Naive B cell (primary cell): ENCODE results near the gene TSHZ2. TPM values are rescaled to one million over a fixed set of nuclear protein-coding genes. Genes with fewer than 3 reads are reported as not detected.
"Not testable (repeated sequence)": the region's sequence is repeated elsewhere in the genome, so short reads cannot be mapped to it uniquely, and the experiment has no call there.

Experiments used
- ATAC-seq, 2 donors: fragments of 150-1000 bp; cut with Tn5 transposase; 2 replicates each; pipeline ENCODE4 v1.10.0; 2021; ENCODE audit warnings: low read depth in 2 of 2, mild to moderate bottlenecking in 2 of 2, moderate library complexity in 2 of 2
- DNase-seq: peaks from one replicate; pipeline ENCODE4 v3.0.0; 2022
- H3K27ac Mint-ChIP-seq, 6 donors: one replicate each; pipeline ENCODE4 v1.8.0; 2020 to 2022; ENCODE audit warnings: mild to moderate bottlenecking in 6 of 6, mixed read lengths in 6 of 6, moderate library complexity in 5 of 6, inconsistent platforms in 2 of 6
- H3K27me3 Mint-ChIP-seq, 3 donors: one replicate each; pipeline ENCODE4 v1.8.0; 2021 to 2022; ENCODE audit warnings: mixed read lengths in 3 of 3, mild to moderate bottlenecking in 1 of 3
- H3K36me3 Mint-ChIP-seq, 2 donors: one replicate each; pipeline ENCODE4 v1.8.0; 2020 to 2022; ENCODE audit warnings: mixed read lengths in 2 of 2, inconsistent platforms in 1 of 2, mild to moderate bottlenecking in 1 of 2
- H3K4me1 Mint-ChIP-seq, 3 donors: one replicate each; pipeline ENCODE4 v1.8.0; 2020 to 2022; ENCODE audit warnings: mixed read lengths in 3 of 3, inconsistent platforms in 1 of 3, mild to moderate bottlenecking in 1 of 3, moderate library complexity in 1 of 3
- H3K4me3 Mint-ChIP-seq, 8 donors: one replicate each; pipeline ENCODE4 v1.8.0; 2020 to 2022; ENCODE audit warnings: mild to moderate bottlenecking in 8 of 8, mixed read lengths in 8 of 8, moderate library complexity in 8 of 8, inconsistent platforms in 2 of 8
- H3K9me3 Mint-ChIP-seq, 7 donors: one replicate each; pipeline ENCODE4 v1.8.0; 2020 to 2022; ENCODE audit warnings: mixed read lengths in 7 of 7, mild to moderate bottlenecking in 5 of 7, inconsistent platforms in 2 of 7, moderate library complexity in 1 of 7
- polyA plus RNA-seq, 6 donors: library from polyadenylated mRNA; unstranded; fragments of 300-500 nt; fragmentation: Illumina TruSeq; gene quantifications; one replicate each; pipeline ENCODE4 v1.2.3, GENCODE V29; 2021; ENCODE audit warnings: low read depth in 6 of 6

Gene TSHZ2
- polyA plus RNA-seq, 6 donors from 2014 or later = 0.04 to 0.32 (median 0.13) TPM; not detected in 2

- Mint-ChIP-seq H3K27me3 (peaks cover 22 to 46% (median 26%) of the 10 kb centered on the region in 3 donors), H3K9me3 (peaks cover 0 to 5% (median 2%) of the 10 kb centered on the region in 7 donors), H3K4me1 (no peaks in the 10 kb centered on the region), H3K4me3 (no peak overlapping the region), H3K27ac (no peak overlapping the region), H3K36me3 (no peaks in the 10 kb centered on the region)
- no peak for DNase-seq
- ATAC-seq = no peak
These were observed 332.0 kb downstream of the TSHZ2 start for GRCh38 chr20:53304146-53304545.

DNA sequence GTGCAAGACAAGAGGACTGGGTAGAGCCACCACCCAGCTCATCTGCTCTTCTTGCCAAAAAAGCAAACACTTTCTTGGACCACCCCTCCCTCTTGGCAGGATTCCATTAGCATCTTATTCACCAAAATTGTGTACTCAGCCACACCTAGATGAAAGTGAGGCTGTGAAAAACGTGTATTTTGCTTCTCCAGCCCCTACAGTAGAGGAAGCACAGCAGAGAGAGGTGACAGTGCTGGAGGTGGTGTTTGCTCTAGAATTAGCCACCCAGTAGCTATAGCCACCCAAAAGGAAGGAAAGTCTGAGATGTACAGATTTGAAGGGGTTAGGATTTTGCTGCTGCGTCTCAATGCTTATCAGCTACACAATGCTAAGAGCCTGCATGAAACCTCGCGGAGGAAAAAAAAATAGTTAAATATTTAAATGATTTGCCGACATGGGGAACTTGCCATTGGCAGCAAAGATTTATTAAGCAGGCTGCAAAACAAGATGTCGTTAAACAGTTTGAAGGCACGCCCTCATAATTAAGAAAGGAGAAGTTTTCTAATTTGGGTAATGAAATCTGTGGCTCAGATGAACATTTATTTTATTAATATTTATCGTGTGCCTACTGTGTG lies 334.1 kb downstream of the TSHZ2 start:
- Mint-ChIP-seq H3K9me3 (peaks cover 0 to 17% (median 4%) of the 10 kb centered on the region in 7 donors), H3K36me3 (no peaks in the 10 kb centered on the region), H3K4me3 (no peak overlapping the region), H3K4me1 (no peaks in the 10 kb centered on the region), H3K27ac (no peak overlapping the region), H3K27me3 (peaks cover 17 to 41% (median 24%) of the 10 kb centered on the region in 3 donors)
- no peak for ATAC-seq
- no peak for DNase-seq

DNA sequence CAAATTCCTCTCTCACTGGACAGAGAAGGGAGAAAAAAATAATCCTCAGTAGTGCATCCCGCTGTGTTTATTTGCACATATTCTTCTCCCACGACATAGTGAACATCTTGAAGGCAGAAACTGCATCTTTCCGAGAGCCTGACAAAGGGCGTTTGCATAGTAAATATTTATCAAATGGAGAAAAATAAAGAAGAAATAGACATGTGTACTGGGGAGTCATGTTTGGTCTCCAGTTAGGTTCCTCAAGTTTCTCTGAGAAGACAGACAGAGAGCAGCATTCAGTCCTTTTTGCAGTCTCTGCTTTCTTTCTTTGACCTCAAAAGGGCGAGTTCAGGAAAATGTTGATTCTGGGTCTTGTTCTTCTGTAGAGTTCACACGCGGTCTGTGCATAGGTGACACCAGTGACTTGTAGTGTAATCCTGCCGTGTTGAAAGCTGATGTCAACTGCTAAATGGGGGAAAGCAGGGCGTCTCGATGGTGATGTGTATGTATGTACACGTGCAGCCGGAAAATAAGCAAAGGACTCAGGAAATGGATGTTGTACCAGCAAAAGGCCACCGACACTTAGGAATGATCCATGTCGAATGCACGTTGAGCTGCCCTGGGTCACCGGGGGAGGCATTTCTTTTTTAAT lies 335.9 kb downstream of the TSHZ2 start:
- no peak overlapping the region for H3K27ac Mint-ChIP-seq
- no peaks in the 10 kb centered on the region for H3K4me1 Mint-ChIP-seq
- peaks cover 17 to 41% (median 30%) of the 10 kb centered on the region in 3 donors for H3K27me3 Mint-ChIP-seq
- no peak overlapping the region for H3K4me3 Mint-ChIP-seq
- DNase-seq (no peak), ATAC-seq (no peak)
- no peaks in the 10 kb centered on the region for H3K36me3 Mint-ChIP-seq
- peaks cover 0 to 17% (median 4%) of the 10 kb centered on the region in 7 donors for H3K9me3 Mint-ChIP-seq

DNA sequence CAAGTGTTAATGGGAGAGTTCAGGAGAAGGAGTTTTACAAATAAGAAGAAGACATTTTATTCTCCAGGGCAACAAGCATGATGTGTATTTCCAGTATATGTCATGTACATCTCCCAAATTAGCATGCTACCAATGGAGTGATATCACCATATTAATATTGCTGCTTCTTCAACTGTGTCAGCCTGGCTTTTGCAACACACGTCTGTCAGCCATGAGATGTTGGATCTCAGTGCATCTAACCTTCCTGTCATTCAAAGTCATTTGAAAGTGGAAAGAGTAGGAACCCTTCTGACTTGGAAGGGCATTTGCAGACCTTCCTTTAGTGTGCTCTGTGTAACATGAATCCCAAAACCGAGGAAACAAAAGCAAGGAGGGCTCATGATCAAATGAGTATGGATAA lies 337.4 kb downstream of the TSHZ2 start:
- Mint-ChIP-seq H3K27me3 (peaks cover 21 to 35% (median 23%) of the 10 kb centered on the region in 3 donors), H3K9me3 (peaks cover 0 to 17% (median 4%) of the 10 kb centered on the region in 7 donors), H3K4me1 (no peaks in the 10 kb centered on the region), H3K36me3 (no peaks in the 10 kb centered on the region), H3K27ac (no peak overlapping the region), H3K4me3 (no peak overlapping the region)
- ATAC-seq = no peak
- DNase-seq = no peak

- no peaks in the 10 kb centered on the region for H3K4me1 Mint-ChIP-seq
- H3K27ac Mint-ChIP-seq = no peak overlapping the region
- H3K27me3 Mint-ChIP-seq = peaks cover 26 to 34% (median 31%) of the 10 kb centered on the region in 3 donors
- H3K4me3 Mint-ChIP-seq = no peak overlapping the region
- no peak for ATAC-seq
- no peak for DNase-seq
- peaks cover 0 to 17% (median 4%) of the 10 kb centered on the region in 7 donors for H3K9me3 Mint-ChIP-seq
- no peaks in the 10 kb centered on the region for H3K36me3 Mint-ChIP-seq
These were observed 340.8 kb downstream of the TSHZ2 start for GRCh38 chr20:53312957-53313356.

DNA sequence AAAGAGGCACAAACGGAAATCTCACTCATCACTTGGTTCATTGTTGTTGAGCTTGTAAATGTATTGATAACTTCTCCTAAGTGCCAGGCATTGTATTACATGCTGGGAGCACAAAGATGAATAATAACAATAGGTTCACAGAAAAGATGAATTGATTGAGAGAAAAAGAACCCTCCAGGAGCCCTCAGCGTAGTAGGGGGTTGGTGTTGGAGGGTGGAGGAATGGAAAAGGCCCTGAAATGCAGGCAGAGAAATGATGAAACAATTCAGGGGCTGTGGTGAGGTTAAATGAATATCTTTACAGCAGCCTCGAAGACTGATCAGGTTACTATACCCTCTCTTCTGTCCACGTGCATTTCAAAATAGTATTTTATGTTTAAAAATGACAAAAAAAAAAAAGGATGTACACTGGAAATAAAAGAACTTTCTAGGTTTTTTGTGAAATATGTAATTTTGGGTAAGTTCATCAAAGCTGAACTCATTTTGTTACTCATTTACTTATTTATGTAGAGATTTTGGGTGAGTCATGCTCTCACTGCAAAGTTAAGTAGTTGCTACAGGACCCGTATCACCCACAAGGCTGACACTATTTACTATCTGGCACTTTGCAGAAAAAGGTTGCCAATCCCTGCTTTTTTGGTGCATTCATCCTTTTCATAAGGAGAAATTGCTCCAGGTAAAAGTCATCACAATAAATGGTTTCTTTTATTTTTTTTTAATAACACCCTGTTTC lies 344.2 kb downstream of the TSHZ2 start:
- no peak overlapping the region for H3K27ac Mint-ChIP-seq

GRCh38 chr20:53319200-53319599 lies 347.0 kb downstream of the TSHZ2 start:
- no peak overlapping the region for H3K4me3 Mint-ChIP-seq
- no peaks in the 10 kb centered on the region for H3K4me1 Mint-ChIP-seq
- H3K27ac Mint-ChIP-seq = no peak overlapping the region
- ATAC-seq = no peak
- H3K9me3 Mint-ChIP-seq = peaks cover 0 to 10% (median 4%) of the 10 kb centered on the region in 7 donors
- H3K27me3 Mint-ChIP-seq = peaks cover 15 to 47% (median 26%) of the 10 kb centered on the region in 3 donors
- no peak for DNase-seq
- H3K36me3 Mint-ChIP-seq = no peaks in the 10 kb centered on the region

More for the DNA sequence above, 344.2 kb downstream of the TSHZ2 start:
- DNase-seq (no peak), ATAC-seq (no peak)
- Mint-ChIP-seq H3K4me1 (no peaks in the 10 kb centered on the region), H3K4me3 (no peak overlapping the region), H3K9me3 (peaks cover 0 to 10% (median 4%) of the 10 kb centered on the region in 7 donors), H3K27me3 (peaks cover 22 to 48% (median 26%) of the 10 kb centered on the region in 3 donors), H3K36me3 (no peaks in the 10 kb centered on the region)

- H3K27ac Mint-ChIP-seq = no peak overlapping the region
- H3K4me3 Mint-ChIP-seq = no peak overlapping the region
- DNase-seq (no peak), ATAC-seq (no peak)
- peaks cover 0 to 10% (median 4%) of the 10 kb centered on the region in 7 donors for H3K9me3 Mint-ChIP-seq
- H3K36me3 Mint-ChIP-seq = no peaks in the 10 kb centered on the region
- H3K4me1 Mint-ChIP-seq = no peaks in the 10 kb centered on the region
- peaks cover 15 to 48% (median 26%) of the 10 kb centered on the region in 3 donors for H3K27me3 Mint-ChIP-seq
These were observed 347.6 kb downstream of the TSHZ2 start for GRCh38 chr20:53319716-53320115.

- peaks cover 0 to 10% (median 4%) of the 10 kb centered on the region in 7 donors for H3K9me3 Mint-ChIP-seq
- no peak overlapping the region for H3K4me3 Mint-ChIP-seq
- H3K36me3 Mint-ChIP-seq = no peaks in the 10 kb centered on the region
- H3K27me3 Mint-ChIP-seq = peaks cover 17 to 52% (median 23%) of the 10 kb centered on the region in 3 donors
- H3K27ac Mint-ChIP-seq = no peak overlapping the region
- ATAC-seq (no peak), DNase-seq (no peak)
- no peaks in the 10 kb centered on the region for H3K4me1 Mint-ChIP-seq
These were observed 348.5 kb downstream of the TSHZ2 start for GRCh38 chr20:53320701-53321100.

GRCh38 chr20:53321596-53321995 lies 349.4 kb downstream of the TSHZ2 start:
- Mint-ChIP-seq H3K4me1 (no peaks in the 10 kb centered on the region), H3K27me3 (peaks cover 11 to 46% (median 17%) of the 10 kb centered on the region in 3 donors), H3K4me3 (no peak overlapping the region), H3K27ac (no peak overlapping the region), H3K9me3 (peaks cover 0 to 10% (median 4%) of the 10 kb centered on the region in 7 donors), H3K36me3 (no peaks in the 10 kb centered on the region)
- DNase-seq (no peak), ATAC-seq (no peak)

DNA sequence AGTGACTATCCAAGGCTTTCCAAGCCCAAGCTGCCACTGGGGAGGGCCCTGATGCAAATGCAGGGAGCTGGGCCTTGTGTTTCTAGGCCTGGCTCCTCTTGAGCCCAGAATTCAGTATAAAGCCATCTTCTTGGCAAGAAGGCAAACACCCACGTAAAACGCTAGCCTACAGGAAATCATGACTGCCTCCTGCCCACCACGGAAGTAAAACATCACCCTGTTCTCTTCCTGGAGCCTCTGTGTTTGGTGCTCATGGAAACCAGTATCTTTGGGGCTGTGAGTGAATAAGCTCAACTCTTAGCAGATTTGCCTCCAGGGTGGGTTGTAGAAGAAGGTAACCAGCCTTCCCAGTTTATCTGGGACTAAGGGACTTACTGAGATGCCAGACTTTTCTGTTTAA lies 350.5 kb downstream of the TSHZ2 start:
- no peaks in the 10 kb centered on the region for H3K4me1 Mint-ChIP-seq
- no peak for DNase-seq

DNA sequence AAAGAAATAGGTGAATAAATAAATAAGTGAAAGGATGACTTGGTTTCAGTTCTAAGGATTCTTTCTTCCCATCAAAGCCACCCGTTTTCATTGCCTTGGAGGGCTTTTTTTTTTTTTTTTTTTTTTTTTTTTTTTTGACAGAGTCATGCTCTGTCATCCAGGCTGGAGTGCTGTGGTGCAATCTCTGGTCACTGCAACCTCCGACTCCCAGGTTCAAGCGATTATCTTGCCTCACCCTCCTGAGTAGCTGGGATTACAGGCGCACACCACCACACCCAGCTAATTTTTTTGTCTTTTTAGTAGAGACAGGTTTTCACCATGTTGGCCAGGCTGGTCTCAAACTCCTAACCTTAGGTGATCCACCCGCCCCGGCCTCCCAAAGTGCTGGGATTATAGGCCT lies 351.3 kb downstream of the TSHZ2 start:
- not testable (repeated sequence) for ATAC-seq, DNase-seq, H3K9me3 Mint-ChIP-seq, H3K27ac Mint-ChIP-seq, H3K4me3 Mint-ChIP-seq, H3K4me1 Mint-ChIP-seq, H3K36me3 Mint-ChIP-seq
- peaks cover 3 to 37% (median 8%) of the 10 kb centered on the region in 3 donors for H3K27me3 Mint-ChIP-seq

More for the DNA sequence above, 350.5 kb downstream of the TSHZ2 start:
- H3K27me3 Mint-ChIP-seq = peaks cover 6 to 41% (median 16%) of the 10 kb centered on the region in 3 donors
- ATAC-seq = no peak
- H3K27ac Mint-ChIP-seq = no peak overlapping the region
- H3K36me3 Mint-ChIP-seq = no peaks in the 10 kb centered on the region
- no peak overlapping the region for H3K4me3 Mint-ChIP-seq
- H3K9me3 Mint-ChIP-seq = peaks cover 0 to 10% (median 4%) of the 10 kb centered on the region in 7 donors

- no peak overlapping the region for H3K27ac Mint-ChIP-seq
- no peaks in the 10 kb centered on the region for H3K4me1 Mint-ChIP-seq
- H3K4me3 Mint-ChIP-seq = no peak overlapping the region
- peaks cover 3 to 28% (median 5%) of the 10 kb centered on the region in 3 donors for H3K27me3 Mint-ChIP-seq
- no peaks in the 10 kb centered on the region for H3K36me3 Mint-ChIP-seq
- H3K9me3 Mint-ChIP-seq = no peaks in the 10 kb centered on the region
- ATAC-seq = no peak
- no peak for DNase-seq
These were observed 352.7 kb downstream of the TSHZ2 start for GRCh38 chr20:53324816-53325215.
